ENCODE data around the gene ACTBL2. TPM values are rescaled to one million over a fixed set of nuclear protein-coding genes. Genes with fewer than 3 reads are reported as not detected.
A peak's percentile ranks its signal among the peaks of the same experiment; 100 is the strongest.

ACTBL2 gene
- total RNA-seq, 1 experiment from 2014 or later = not detected

- POLR2A ChIA-PET = no interaction called here
Measured at GRCh38 chr5:57445006-57445704, 37.5 kb downstream of the ACTBL2 start.

GRCh38 chr5:57442080-57442839 lies 40.4 kb downstream of the ACTBL2 start:
- no peaks in the 10 kb centered on the region for H3K27me3 Mint-ChIP-seq (ENCODE audit: insufficient read depth, unreplicated experiment)
- no peak overlapping the region for H3K27ac Mint-ChIP-seq (ENCODE audit: unreplicated experiment)
- no peaks in the 10 kb centered on the region for H3K9me3 Mint-ChIP-seq (ENCODE audit: unreplicated experiment)
- intact Hi-C loops (cut with micrococcal nuclease; ENCODE audit: unreplicated experiment) = no loop called here
- ChIA-PET POLR2A (no interaction called here), CTCF (interaction anchor here (0.7 kb wide), 1 partner anchor 1731 kb away, joined by 3 read pairs; no protein-coding TSS in a partner anchor)
- no peaks in the 10 kb centered on the region for H3K9me3 ChIP-seq
- H3K36me3 ChIP-seq (ENCODE audit: control insufficient read depth, insufficient read depth, low read length) = no peaks in the 10 kb centered on the region
- no peak overlapping the region for H3K4me3 ChIP-seq (ENCODE audit: low read depth, low read length)
- TF ChIP-seq CTCF (IDR thresholded peaks at IDR 0.05; ENCODE audit: insufficient read depth in 1 of 2, low read depth in 1 of 2, low read length in 1 of 2, severe bottlenecking in 1 of 2, unreplicated experiment in 1 of 2) = no peak
- H3K27me3 ChIP-seq (replicated peaks; ENCODE audit: control insufficient read depth, insufficient read depth, low read length) = no peaks in the 10 kb centered on the region
- H3K4me3 Mint-ChIP-seq (ENCODE audit: unreplicated experiment) = no peak overlapping the region
- peaks cover 21% of the 10 kb centered on the region for H3K4me1 ChIP-seq
- BruUV-seq (replicated peaks) = no TSS peak
- DNase-seq = no peak
- H3K36me3 Mint-ChIP-seq (ENCODE audit: insufficient read depth, unreplicated experiment) = no peaks in the 10 kb centered on the region
- peaks cover 8% of the 10 kb centered on the region for H3K4me1 Mint-ChIP-seq (ENCODE audit: low read depth, unreplicated experiment)

More at GRCh38 chr5:57445006-57445704, 37.5 kb downstream of the ACTBL2 start:
- CTCF ChIA-PET = no interaction called here
- H3K36me3 Mint-ChIP-seq (ENCODE audit: insufficient read depth, unreplicated experiment) = no peaks in the 10 kb centered on the region
- intact Hi-C loops (cut with micrococcal nuclease; ENCODE audit: unreplicated experiment) = no loop called here
- no peak overlapping the region for H3K27ac Mint-ChIP-seq (ENCODE audit: unreplicated experiment)
- no peak overlapping the region for H3K4me3 ChIP-seq (ENCODE audit: low read depth, low read length)
- no peaks in the 10 kb centered on the region for H3K27me3 ChIP-seq (replicated peaks; ENCODE audit: control insufficient read depth, insufficient read depth, low read length)
- H3K4me1 Mint-ChIP-seq (ENCODE audit: low read depth, unreplicated experiment) = peaks cover 10% of the 10 kb centered on the region
- no TSS peak for BruUV-seq (replicated peaks)
- no peak for DNase-seq
- no peaks in the 10 kb centered on the region for H3K36me3 ChIP-seq (ENCODE audit: control insufficient read depth, insufficient read depth, low read length)
- H3K9me3 Mint-ChIP-seq (ENCODE audit: unreplicated experiment) = peaks cover 7% of the 10 kb centered on the region
- H3K27me3 Mint-ChIP-seq (ENCODE audit: insufficient read depth, unreplicated experiment) = no peaks in the 10 kb centered on the region
- H3K4me3 Mint-ChIP-seq (ENCODE audit: unreplicated experiment) = no peak overlapping the region
- H3K4me1 ChIP-seq = peaks cover 21% of the 10 kb centered on the region
- no peak for TF ChIP-seq CTCF (IDR thresholded peaks at IDR 0.05; ENCODE audit: insufficient read depth in 1 of 2, low read depth in 1 of 2, low read length in 1 of 2, severe bottlenecking in 1 of 2, unreplicated experiment in 1 of 2)
- no peaks in the 10 kb centered on the region for H3K9me3 ChIP-seq

GRCh38 chr5:57441557-57441956 lies 41.1 kb downstream of the ACTBL2 start:
- BruUV-seq (replicated peaks) = no TSS peak
- no peak overlapping the region for H3K27ac Mint-ChIP-seq (ENCODE audit: unreplicated experiment)

More at GRCh38 chr5:57441557-57441956, 41.1 kb downstream of the ACTBL2 start:
- Mint-ChIP-seq H3K9me3 (ENCODE audit: unreplicated experiment) (no peaks in the 10 kb centered on the region), H3K36me3 (ENCODE audit: insufficient read depth, unreplicated experiment) (no peaks in the 10 kb centered on the region), H3K4me1 (ENCODE audit: low read depth, unreplicated experiment) (peaks cover 13% of the 10 kb centered on the region), H3K4me3 (ENCODE audit: unreplicated experiment) (no peak overlapping the region), H3K27me3 (ENCODE audit: insufficient read depth, unreplicated experiment) (no peaks in the 10 kb centered on the region)
- Histone ChIP-seq H3K4me1 (peaks cover 25% of the 10 kb centered on the region), H3K9me3 (no peaks in the 10 kb centered on the region), H3K4me3 (ENCODE audit: low read depth, low read length) (no peak overlapping the region), H3K36me3 (ENCODE audit: control insufficient read depth, insufficient read depth, low read length) (no peaks in the 10 kb centered on the region), H3K27me3 (replicated peaks; ENCODE audit: control insufficient read depth, insufficient read depth, low read length) (no peaks in the 10 kb centered on the region)
- DNase-seq = peak in 1 of 2 experiments; percentile 66
- CTCF ChIA-PET = no interaction called here
- TF ChIP-seq CTCF (IDR thresholded peaks at IDR 0.05; ENCODE audit: insufficient read depth in 1 of 2, low read depth in 1 of 2, low read length in 1 of 2, severe bottlenecking in 1 of 2, unreplicated experiment in 1 of 2) = no peak
- intact Hi-C loops (cut with micrococcal nuclease; ENCODE audit: unreplicated experiment) = no loop called here
- POLR2A ChIA-PET = no interaction called here
